NK-92 (cell line): ENCODE results near the gene MAPK12.
"Not testable (repeated sequence)": the region's sequence is repeated elsewhere in the genome, so short reads cannot be mapped to it uniquely, and the experiment has no call there.

ENCODE experiments used
- DNase-seq: peaks from one replicate; lab custom pipeline; 2025; ENCODE audit not compliant: unreplicated experiment; lab: John Stamatoyannopoulos, UW

The MAPK12 gene

DNA sequence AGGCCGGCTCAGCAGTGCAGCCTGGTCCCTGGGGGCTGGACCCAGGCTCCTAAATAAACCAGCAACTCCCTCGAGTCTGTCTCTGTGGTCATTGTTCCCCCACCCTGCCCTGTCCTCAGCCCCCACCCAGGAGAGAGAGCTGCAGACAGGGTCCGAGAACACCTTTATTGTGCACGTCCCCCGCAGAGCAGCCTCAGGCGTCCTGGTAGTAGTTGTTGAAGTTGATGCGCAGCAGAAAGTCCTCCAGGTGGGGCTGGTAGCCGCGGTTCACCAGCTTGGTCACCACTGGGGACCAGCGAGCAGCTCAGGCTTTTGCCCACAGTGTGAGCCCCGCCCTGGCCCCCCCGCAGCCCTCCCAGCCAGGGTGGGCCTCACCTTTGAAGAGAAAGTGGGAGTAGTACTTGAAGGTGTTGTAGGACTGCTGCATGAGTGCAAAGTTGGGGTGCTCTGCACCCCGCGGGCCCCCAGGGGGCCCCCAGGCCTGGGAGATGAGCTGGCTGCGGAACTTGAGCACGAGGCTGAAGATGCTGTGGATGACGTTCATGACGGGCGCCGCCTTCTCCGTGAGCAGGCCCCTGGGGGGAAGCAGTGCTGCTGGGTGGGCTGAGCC lies 43.8 kb downstream of the MAPK12 start:
- no peak for DNase-seq

DNA sequence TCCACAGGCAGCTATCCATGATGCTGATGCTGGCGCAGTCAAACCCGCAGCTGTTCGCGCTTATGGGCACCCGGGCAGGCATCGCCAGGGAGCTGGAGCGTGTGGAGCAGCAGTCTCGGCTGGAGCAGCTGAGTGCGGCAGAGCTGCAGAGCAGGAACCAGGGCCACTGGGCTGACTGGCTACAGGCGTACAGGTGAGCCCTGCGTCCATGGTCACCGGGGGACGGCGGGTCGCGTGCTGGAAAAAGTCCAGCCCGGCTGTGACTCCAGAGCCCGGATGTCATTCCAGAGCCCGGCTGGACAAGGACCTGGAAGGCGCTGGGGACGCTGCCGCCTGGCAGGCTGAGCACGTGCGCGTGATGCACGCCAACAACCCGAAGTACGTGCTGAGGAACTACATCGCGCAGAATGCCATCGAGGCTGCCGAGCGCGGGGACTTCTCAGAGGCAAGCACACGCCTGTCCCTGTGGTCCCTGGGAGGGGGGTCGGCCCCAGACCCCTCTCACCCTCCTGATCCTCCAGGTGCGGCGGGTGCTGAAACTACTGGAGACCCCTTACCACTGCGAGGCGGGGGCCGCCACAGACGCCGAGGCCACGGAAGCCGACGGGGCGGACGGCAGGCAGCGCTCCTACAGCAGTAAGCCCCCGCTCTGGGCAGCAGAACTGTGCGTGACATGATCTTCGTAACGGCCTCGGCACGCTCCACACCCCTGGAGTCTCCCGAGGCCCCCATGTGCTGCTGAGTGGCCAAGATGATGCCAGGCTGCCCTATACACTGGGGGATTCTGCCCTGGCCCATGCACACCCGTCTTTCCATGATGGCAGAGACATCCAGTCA lies 44.6 kb downstream of the MAPK12 start:
- no peak for DNase-seq

DNA sequence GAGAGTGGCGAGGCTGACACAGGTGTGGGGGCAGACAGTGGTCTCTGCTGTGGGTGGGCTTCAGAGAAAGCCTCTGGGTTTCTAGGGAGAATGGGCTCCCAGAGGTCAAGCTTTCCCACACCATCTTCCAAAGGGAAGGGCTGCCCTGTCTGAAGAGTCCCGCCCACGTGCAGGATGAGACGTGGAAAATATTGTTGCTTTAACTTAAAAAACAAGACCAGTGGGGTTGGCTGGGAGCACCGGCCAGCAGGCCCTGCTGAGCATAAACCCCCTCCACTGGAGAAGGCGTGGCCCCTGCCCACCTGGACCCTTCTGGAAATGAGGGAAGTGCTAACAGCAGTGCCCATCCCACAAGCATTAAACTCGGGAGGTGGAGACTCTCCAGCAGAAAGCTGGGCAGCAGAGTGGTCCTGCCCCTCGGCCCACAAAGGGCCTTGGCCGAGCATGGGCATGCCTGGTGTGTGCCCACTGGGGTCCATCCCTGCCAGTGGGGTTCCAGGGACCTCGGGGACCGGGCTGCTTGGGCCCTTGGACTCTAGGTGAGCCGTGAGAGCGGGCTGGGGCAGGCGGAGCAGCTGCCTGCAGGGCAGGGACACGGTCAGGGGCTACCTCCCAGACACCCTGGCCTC lies 45.3 kb downstream of the MAPK12 start:
- DNase-seq: no peak

DNA sequence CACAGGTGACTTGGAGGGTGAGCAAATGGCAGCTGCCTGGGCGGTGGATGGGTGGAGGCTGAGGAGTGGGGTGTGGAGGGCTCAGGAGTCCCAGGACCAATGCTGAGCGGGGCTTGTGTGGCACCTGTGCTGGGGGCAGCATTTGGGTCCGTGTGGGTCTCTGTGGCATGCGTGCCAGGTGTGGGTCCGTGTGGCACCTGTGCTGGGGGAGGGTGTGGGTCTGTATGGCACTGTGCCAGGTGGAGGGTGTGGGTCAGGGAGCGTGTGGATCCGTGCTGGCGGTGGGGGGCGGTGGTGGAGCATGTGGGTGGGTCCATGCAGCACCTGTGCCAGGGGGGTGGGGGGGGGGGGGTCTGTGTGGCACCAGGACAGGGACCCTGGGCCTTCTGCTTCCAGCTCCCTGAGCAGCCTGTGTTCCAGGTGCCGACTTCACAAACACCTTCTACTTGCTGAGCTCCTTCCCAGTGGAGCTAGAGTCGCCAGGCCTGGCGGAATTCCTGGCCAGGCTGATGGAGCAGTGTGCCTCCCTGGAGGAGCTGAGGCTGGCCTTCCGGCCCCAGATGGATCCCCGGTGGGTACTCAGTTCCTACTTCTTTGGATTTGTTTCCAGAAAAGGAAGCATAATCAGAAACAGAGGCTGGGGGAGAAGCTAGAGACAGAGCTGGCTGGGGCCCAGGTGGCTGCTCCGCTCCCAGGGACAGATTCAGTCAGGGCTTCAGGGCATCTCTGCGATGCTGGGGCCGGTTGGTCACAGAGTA lies 46.0 kb downstream of the MAPK12 start:
- DNase-seq: no peak

DNA sequence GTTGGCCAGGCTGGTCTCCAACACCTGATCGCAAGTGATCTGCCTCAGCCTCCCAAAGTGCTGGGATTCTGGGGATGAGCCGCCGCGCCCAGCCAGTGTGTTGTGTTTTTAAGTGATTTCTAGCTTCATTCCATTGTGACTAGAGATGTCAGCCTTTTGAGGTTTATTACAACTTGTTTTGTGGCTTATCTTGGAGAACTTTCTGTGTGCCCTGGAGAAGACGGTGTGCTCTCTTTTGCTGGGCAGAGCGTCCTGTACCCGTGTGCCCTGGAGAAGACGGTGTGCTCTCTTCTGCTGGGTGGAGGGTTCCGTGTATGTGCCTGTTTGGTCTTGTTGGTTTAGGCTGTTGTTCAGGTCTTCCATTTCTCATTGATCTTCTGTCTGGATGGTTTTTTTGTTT lies 48.2 kb downstream of the MAPK12 start:
- DNase-seq: no peak

DNA sequence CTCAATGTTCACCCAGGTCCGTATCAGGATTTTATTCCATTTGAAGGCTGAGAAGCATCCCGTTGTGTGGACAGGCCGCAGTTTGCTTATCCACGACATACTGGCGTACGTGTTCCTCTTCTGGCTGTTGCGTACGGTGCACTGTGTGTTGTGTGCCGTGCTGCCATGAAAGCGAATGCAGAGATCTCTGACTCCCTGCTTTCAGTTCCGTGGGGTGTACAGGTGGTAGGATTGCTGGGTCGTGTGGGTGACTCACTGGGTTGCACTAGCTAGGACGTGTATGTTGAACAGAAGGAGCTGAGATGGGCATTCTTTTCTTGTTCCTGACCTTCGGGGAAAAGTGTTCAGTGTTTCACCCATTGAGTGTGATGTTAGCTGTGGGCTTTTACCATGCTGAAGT lies 50.3 kb downstream of the MAPK12 start:
- DNase-seq: no peak

DNA sequence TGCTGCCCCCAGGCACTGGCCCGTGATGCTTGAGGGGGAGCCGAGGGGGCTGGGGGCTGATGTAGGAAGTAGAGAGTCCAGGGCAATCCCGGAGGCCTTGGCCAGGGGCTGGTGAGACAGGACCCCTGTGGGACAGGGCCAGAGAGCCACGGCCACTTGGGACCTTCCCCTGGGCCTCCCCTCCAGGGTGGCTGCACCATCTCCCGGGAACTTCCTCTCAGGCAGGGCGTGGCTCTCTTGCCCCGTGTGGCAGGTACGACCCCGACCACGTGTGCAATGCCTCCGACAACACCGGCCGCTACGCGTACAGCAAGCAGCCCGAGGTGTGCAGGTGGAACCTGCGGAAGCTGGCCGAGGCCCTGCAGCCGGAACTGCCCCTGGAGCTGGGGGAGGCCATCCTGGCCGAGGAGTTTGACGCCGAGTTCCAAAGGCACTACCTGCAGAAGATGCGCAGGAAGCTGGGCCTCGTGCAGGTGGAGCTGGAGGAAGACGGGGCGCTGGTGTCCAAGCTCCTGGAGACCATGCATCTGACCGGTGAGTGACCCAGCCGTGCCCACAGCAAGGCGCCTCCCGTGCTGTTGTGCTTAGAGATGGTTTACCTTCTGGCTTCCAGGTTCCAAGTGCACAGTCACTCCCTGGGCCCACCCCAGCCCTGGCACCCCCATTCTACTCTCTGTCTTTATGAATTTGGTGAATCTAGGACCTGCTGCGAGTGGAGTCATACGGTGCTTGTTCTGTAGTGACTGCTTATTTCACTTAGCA lies 50.9 kb downstream of the MAPK12 start:
- no peak for DNase-seq

DNA sequence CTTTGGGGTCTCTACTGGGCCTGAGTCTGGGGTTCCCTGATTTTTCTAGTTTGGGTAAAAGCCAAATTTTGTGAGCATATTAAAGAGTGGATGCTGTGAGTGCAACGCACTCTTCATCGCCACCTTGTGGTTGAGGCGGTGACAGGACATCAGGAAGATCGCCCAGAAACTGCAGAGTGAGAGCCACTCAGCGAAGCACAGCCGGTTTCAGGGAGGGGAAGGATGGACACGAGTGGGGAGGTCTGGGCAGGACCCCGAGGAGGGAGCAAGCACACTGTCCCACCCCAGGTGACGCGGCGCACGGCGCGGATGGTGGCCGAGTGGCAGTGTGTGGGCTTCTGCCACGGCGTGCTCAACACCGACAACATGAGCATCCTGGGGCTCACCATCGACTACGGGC lies 51.6 kb downstream of the MAPK12 start:
- no peak for DNase-seq

DNA sequence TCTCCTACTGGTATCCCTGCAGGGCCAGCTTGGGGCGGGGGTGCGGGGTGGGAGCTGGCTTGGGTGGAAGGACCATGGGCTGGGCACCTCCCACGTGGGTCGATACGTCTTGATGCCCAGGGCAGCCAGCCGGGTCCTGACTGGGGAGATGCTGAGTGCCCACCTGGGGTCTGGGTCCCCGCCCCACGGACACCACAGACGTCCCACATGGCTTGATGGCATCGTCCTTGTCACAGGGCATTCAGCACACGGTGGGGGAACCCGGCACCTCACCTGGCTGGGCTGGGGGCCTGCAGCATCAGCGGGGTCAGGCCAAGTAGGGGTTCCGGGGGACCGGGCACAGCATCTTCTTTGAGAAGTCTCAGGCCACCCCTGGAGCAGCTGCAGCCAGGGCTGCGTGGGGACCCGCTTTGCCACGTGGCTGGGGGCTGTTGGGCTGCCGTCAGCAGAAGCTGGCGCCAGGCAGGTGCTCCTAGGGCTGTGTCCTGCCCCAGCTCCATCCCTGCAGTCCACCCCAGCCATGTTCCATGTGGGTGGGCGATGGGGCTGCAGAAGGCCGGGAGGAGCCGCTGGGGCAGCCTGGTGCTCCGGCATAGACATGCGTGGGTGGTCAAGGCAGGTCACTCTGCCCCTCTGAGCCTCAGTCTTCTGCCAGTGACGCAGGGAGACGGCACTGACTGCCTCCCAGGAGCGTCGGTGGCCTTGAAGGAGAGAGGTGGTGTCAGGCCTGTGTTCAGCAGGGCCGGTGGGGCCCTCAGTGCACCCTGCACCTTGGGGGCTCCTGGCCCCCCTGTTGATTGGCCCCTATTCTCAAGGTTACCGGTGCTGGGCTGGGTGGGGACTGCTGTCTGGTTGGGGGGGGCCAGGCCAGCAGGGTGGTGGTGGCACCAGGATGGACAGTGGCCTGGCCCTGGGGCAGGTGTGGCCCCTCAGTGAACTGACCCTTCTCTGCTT lies 52.3 kb downstream of the MAPK12 start:
- DNase-seq: no peak

DNA sequence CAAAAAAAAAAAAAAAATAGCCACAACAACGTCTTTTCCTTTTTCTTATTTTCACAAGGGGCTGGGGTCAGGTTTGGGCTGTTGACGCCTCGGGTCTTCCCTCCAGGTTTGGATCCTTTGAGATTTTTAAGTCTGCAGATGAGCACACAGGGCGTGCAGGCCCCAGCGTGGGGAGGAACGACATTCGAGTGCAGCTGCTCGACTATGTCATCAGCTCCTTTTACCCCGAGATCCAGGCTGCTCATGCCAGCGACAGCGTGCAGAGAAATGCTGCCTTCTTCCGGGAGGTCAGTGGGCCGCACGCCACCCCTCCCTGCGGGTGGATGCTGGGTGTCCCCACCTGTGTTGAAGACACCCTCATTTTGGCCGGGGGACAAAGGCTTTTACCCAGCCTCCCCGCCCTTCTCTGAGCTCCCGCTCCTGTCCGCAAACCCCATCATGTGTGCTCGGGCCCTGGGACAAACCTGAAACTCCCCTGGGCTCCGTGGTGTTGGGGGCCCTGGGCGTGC lies 53.0 kb downstream of the MAPK12 start:
- no peak for DNase-seq

DNA sequence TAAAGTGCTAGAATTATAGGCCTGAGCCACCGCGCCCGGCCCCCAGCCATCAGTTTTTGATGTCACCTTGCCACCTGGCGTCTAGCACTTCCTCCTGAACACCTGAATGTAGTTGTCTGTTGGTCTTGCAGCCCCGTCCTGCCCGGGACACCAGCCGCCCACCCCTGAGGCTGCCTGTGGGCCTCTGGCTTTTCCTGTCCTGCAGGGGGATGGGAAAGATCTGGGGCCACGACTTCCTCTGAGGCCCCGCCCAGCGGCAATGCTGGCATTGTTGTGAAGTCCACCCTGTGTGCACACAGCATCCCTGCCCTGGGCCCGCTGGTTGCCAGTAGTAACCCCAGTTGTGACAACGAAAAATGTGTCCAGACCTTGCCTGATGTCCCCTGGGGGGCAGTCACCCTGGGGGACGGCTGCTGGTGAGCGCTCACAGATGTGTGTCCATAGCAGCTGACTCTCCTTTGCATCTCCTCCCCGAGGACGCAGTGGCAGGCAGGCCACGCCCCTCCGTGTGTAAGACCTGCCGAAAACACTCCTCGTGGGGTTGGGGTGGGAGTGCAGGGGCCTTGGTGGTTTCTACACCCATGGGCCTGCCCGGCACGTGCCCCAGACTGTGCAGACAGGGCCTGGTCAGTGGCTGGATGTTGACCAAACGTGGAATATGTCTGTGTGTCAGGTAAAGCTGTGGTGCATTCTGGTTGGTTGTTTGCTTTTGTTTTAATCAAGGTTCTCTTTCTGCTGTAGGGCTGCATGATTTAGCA lies 53.9 kb downstream of the MAPK12 start:
- no peak for DNase-seq

DNA sequence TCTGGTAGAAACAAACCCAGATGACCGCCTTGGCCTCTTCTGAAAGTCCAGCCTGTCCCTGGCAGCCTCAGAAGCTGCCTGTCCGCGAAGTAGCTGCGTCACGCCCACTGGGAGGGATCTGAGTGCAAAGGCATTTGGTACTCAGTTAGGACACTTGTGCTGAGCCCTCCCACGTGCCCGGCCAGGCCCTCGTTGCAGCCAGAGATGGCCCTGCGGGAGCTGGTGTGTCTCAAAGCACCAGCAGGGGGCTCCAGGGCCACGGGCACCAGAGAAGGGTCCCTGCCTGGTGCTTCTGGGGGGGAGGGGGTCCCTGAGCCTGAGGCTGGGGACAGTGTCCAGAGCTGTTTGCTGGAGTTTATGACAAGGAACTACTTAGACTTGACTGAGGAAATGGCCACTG lies 54.9 kb downstream of the MAPK12 start:
- no peak for DNase-seq

DNA sequence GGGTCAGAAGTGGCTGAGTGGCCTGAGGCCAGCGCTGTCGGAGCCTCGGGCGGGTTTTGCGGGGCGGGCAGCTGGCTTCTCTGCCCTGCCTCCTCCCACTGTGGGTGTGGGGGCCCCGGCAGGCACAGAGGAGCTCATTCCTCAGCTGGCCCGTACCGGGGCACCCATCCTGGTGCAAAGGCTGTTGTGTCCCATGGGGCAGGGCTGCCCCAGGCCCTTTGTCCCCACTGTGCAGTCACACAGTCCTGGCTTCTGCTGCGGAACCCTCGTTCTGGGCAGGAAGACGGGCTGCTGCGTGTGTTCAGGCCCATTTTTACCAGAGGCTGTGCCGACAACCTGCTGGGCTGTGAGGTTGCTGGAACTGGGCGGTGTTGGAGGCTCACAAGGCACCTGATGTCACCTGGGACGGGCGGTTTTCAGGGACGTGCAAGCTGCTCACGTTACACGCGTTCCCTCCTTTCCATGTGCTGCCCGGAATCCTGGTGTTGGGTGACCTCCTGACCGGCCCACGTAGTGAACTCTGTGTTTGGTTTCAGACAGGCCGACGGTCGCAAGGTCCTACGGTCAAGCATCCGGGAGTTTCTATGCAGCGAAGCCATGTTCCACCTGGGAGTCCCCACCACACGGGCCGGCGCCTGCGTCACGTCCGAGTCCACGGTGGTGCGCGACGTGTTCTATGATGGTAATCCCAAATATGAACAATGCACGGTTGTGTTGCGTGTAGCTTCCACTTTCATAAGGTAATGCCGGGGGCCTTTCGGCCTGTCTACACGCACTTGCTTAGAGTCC lies 55.5 kb downstream of the MAPK12 start:
- no peak for DNase-seq

DNA sequence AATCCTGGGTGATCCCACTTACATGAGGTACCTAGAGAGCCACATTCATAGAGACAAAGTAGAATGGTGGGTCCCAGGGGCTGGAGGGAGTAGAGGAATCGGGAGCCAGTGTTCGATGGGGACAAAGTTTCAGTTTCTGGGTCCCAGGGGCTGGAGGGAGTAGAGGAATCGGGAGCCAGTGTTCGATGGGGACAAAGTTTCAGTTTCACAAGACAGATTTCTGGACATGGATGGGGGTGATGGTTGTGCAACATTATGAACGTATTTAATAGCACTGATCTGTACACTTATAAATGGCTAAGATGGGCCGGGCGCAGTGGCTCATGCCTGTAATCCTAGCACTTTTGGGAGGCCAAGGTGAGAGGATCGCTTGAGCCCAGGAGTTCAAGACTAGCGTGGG lies 56.5 kb downstream of the MAPK12 start:
- DNase-seq: not testable (repeated sequence)

DNA sequence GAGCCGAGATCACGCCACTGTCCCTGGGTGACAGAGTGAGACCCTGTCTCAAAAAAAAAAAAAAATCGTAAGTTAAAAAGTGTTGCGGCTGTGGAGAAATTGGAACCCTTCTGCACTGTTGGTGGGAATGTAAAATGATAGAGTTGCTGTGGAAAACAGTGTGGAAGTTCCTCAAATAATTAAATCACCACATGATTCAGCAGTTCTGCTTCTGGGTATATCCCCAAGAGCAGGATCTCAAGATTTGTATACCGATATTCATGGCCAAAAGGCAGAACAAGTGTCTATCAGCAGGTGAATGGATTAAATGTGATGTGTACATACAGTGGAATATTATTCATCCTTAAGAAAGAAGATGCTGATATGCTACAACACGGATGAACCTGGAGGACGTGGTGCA lies 56.9 kb downstream of the MAPK12 start:
- DNase-seq: no peak

DNA sequence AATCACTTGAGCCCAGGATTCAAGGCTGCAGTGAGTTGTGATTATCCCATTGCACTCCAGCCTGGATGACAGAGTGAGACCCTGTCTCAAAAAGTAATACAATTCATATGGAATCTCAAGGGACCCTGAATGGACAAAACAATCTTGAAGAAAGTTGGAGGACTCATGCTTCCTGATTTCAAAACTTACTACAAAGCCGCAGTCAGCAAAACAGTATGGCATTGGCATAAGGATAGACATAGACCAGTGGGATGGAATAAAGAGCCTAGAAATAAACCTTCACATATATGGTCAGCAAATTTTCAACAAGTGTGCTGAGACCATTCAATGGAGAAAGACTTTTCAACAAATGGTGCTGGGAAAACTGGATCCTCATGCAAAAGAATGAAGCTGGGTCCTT lies 58.2 kb downstream of the MAPK12 start:
- DNase-seq: no peak
